22Rv1 (cell line): ENCODE data around the gene DNAI2.

ENCODE experiments used
- ZFX ChIP-seq: fragments of 450-650 bp; IDR thresholded peaks from 2 replicates; pipeline ENCODE4 v1.6.1; 2017; ENCODE audit warnings: antibody characterized with exemption, borderline replicate concordance
- TF ChIP-seq, protein P1 (sequence below): fragments of 450-650 bp; IDR thresholded peaks from 2 replicates; pipeline ENCODE4 v1.5.1; 2017; ENCODE audit warnings: mild to moderate bottlenecking

DNA sequence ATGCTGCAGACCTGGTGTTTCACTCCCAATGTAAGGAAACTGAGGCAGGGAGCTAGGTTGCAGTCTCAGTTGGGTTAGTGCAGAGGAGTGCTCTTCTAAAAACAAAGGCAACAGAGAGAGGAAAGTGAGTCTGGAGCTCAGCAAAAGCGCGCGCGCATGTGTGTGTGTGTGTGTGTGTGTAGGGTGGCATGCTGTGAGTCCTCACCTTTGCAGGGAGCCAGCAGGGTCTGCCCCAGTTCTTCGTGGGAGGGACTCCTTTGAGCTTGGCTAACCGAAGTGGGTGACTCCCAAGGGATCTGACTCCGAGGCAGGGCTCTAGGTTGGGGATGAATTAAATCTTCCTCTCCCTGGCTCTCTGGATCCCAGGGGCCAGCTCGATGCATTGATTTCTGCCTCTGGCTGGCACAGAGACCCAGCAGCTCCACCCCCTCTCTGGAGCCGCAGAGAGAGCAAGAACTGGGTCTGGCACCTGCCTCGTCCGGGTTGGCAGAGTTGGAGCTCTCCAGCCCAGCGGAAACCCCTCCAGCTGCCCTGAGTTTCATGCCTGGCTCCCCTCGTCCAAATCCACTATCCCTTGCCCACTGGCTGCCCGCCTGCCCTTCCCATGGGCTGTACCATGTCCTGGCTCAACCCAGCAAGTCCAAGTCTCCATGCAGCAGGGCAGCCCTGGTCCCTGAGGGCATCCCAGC is 88.9 kb downstream of the DNAI2 start:
- TF ChIP-seq, protein P1, sequence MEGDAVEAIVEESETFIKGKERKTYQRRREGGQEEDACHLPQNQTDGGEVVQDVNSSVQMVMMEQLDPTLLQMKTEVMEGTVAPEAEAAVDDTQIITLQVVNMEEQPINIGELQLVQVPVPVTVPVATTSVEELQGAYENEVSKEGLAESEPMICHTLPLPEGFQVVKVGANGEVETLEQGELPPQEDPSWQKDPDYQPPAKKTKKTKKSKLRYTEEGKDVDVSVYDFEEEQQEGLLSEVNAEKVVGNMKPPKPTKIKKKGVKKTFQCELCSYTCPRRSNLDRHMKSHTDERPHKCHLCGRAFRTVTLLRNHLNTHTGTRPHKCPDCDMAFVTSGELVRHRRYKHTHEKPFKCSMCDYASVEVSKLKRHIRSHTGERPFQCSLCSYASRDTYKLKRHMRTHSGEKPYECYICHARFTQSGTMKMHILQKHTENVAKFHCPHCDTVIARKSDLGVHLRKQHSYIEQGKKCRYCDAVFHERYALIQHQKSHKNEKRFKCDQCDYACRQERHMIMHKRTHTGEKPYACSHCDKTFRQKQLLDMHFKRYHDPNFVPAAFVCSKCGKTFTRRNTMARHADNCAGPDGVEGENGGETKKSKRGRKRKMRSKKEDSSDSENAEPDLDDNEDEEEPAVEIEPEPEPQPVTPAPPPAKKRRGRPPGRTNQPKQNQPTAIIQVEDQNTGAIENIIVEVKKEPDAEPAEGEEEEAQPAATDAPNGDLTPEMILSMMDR, result no peak
- TF ChIP-seq ZFX, result no peak
